Natural killer cell (primary cell): Measurements from ENCODE around the gene YES1. TPM values are rescaled to one million over a fixed set of nuclear protein-coding genes. Genes with fewer than 3 reads are reported as not detected.

Experiments
- ATAC-seq, 3 donors: fragments of 150-1000 bp in 2 of 3; fragments of 200-7000 bp in 1 of 3; cut with Tn5 transposase; 1 replicate in 1 of 3; 2 replicates in 2 of 3; pipeline ENCODE4 v1.10.0; 2021; ENCODE audit warnings: mild to moderate bottlenecking in 2 of 3, moderate library complexity in 2 of 3
- DNase-seq, 2 donors: peaks; one replicate each; pipeline versions ENCODE4 v3.0.0 to v3.0.0-alpha.2; 2013 to 2021; ENCODE audit warnings: mixed read lengths in 1 of 2
- H3K27ac ChIP-seq: one replicate; pipeline ENCODE4 v1.5.1; 2013; ENCODE audit warnings: mild to moderate bottlenecking, low read length
- H3K27me3 ChIP-seq: one replicate; pipeline ENCODE4 v1.6.1; 2013; ENCODE audit warnings: low read length; ENCODE audit not compliant: control insufficient read depth, insufficient read depth
- H3K36me3 ChIP-seq: one replicate; pipeline ENCODE4 v1.6.1; 2013; ENCODE audit warnings: low read length; ENCODE audit not compliant: control insufficient read depth, insufficient read depth
- H3K4me1 ChIP-seq: one replicate; pipeline ENCODE4 v1.6.1; 2013; ENCODE audit warnings: low read length; ENCODE audit not compliant: control insufficient read depth, insufficient read depth
- H3K4me3 ChIP-seq: one replicate; pipeline ENCODE4 v1.5.1; 2013; ENCODE audit warnings: low read length
- H3K9me3 ChIP-seq: one replicate; pipeline ENCODE4 v1.6.1; 2013; ENCODE audit warnings: low read length; ENCODE audit not compliant: control insufficient read depth, insufficient read depth
- H3K27ac Mint-ChIP-seq, 2 donors: one replicate each; pipeline ENCODE4 v1.8.0; 2022; ENCODE audit warnings: mild to moderate bottlenecking in 2 of 2, mixed read lengths in 2 of 2, moderate library complexity in 1 of 2
- H3K27me3 Mint-ChIP-seq, 2 donors: one replicate each; pipeline ENCODE4 v1.8.0; 2022; ENCODE audit warnings: low read depth in 2 of 2, mixed read lengths in 2 of 2
- H3K36me3 Mint-ChIP-seq: one replicate; pipeline ENCODE4 v1.8.0; 2022; ENCODE audit warnings: mixed read lengths
- H3K4me1 Mint-ChIP-seq, 2 donors: one replicate each; pipeline ENCODE4 v1.8.0; 2022; ENCODE audit warnings: mixed read lengths in 2 of 2
- H3K4me3 Mint-ChIP-seq: one replicate; pipeline ENCODE4 v1.8.0; 2022; ENCODE audit warnings: mild to moderate bottlenecking, moderate library complexity, mixed read lengths
- H3K9me3 Mint-ChIP-seq, 2 donors: one replicate each; pipeline ENCODE4 v1.8.0; 2022; ENCODE audit warnings: mixed read lengths in 2 of 2
- CTCF ChIP-seq: fragments of 200-600 bp; IDR thresholded peaks from one replicate; pipeline ENCODE4 v1.8.0; 2022; ENCODE audit warnings: antibody characterized with exemption
- WGBS: methylation state at CpG from one replicate; pipeline ENCODE4 v1.1.7; 2013; ENCODE audit warnings: missing lambda C conversion rate; ENCODE audit not compliant: insufficient coverage; 5-methylcytosine and 5-hydroxymethylcytosine counted together
- intact Hi-C: fragments of 100-400 bp; cut with micrococcal nuclease; formaldehyde crosslinking; loops from one replicate; pipeline ENCODE4 v1.14.2; 2022
- total RNA-seq, 4 donors: library from RNA; stranded (reverse); fragments of 120-200 nt in 1 of 4; gene quantifications; one replicate each; pipeline versions ENCODE4 v1.2.3 to v1.2.4, GENCODE V29; 2013 to 2022

Gene YES1
- total RNA-seq, 3 donors from 2014 or later (not counting 1 experiment from before 2014, with no cell fraction given), result 70.2 to 101 (median 76.2) TPM

- ATAC-seq, result peak; percentile 63 to 86 (median 80)
- 25% methylated on average over 5 of the region's 5 CpGs for WGBS
- Histone ChIP-seq H3K4me3 (no peak overlapping the region), H3K9me3 (no peaks in the 10 kb centered on the region), H3K36me3 (peaks cover 2% of the 10 kb centered on the region), H3K27ac (no peak overlapping the region), H3K4me1 (peaks cover 11% of the 10 kb centered on the region), H3K27me3 (no peaks in the 10 kb centered on the region)
- peak overlapping the region; percentile 54 to 58 for H3K27ac Mint-ChIP-seq
- intact Hi-C loops, result no loop called here
- no peaks in the 10 kb centered on the region for H3K27me3 Mint-ChIP-seq
- peaks cover 10 to 12% of the 10 kb centered on the region in 2 donors for H3K4me1 Mint-ChIP-seq
- TF ChIP-seq CTCF, result no peak
- no peaks in the 10 kb centered on the region for H3K9me3 Mint-ChIP-seq
- DNase-seq, result peak in 1 of 2 donors; percentile 65
- no peaks in the 10 kb centered on the region for H3K36me3 Mint-ChIP-seq
- H3K4me3 Mint-ChIP-seq, result no peak overlapping the region
These were observed 130.1 kb downstream of the YES1 start for GRCh38 chr18:681985-682384.

- H3K27me3 ChIP-seq, result no peaks in the 10 kb centered on the region
- no peak overlapping the region for H3K27ac ChIP-seq
- 95% methylated on average over 4 of the region's 4 CpGs for WGBS
- H3K4me3 ChIP-seq, result no peak overlapping the region
- peaks cover 10 to 12% of the 10 kb centered on the region in 2 donors for H3K4me1 Mint-ChIP-seq
- H3K4me3 Mint-ChIP-seq, result no peak overlapping the region
- H3K27ac Mint-ChIP-seq, result peak overlapping the region in 1 of 2 donors; percentile 5
- no peaks in the 10 kb centered on the region for H3K9me3 Mint-ChIP-seq
- no peaks in the 10 kb centered on the region for H3K9me3 ChIP-seq
- H3K36me3 Mint-ChIP-seq, result no peaks in the 10 kb centered on the region
- peaks cover 11% of the 10 kb centered on the region for H3K4me1 ChIP-seq
- TF ChIP-seq CTCF, result no peak
- peaks cover 5% of the 10 kb centered on the region for H3K36me3 ChIP-seq
- DNase-seq (no peak), ATAC-seq (no peak)
- intact Hi-C loops, result no loop called here
- no peaks in the 10 kb centered on the region for H3K27me3 Mint-ChIP-seq
These were observed 131.7 kb downstream of the YES1 start for GRCh38 chr18:680392-680791.

GRCh38 chr18:679516-679915 is 132.5 kb downstream of the YES1 start:
- peak overlapping the region in 1 of 2 donors; percentile 5 for H3K27ac Mint-ChIP-seq
- no peaks in the 10 kb centered on the region for H3K9me3 Mint-ChIP-seq
- Histone ChIP-seq H3K9me3 (no peaks in the 10 kb centered on the region), H3K4me1 (peaks cover 11% of the 10 kb centered on the region), H3K4me3 (no peak overlapping the region), H3K36me3 (peaks cover 9% of the 10 kb centered on the region), H3K27me3 (no peaks in the 10 kb centered on the region), H3K27ac (no peak overlapping the region)
- H3K36me3 Mint-ChIP-seq, result no peaks in the 10 kb centered on the region
- no peaks in the 10 kb centered on the region for H3K27me3 Mint-ChIP-seq
- H3K4me3 Mint-ChIP-seq, result no peak overlapping the region
- intact Hi-C loops, result no loop called here
- TF ChIP-seq CTCF, result no peak
- WGBS, result 98% methylated on average over 4 of the region's 4 CpGs
- DNase-seq (no peak), ATAC-seq (no peak)
- H3K4me1 Mint-ChIP-seq, result peaks cover 10 to 12% of the 10 kb centered on the region in 2 donors

- Mint-ChIP-seq H3K9me3 (no peaks in the 10 kb centered on the region), H3K4me3 (no peak overlapping the region), H3K27me3 (no peaks in the 10 kb centered on the region), H3K27ac (no peak overlapping the region), H3K36me3 (no peaks in the 10 kb centered on the region), H3K4me1 (peaks cover 10 to 12% of the 10 kb centered on the region in 2 donors)
- H3K36me3 ChIP-seq, result peaks cover 12% of the 10 kb centered on the region
- H3K4me1 ChIP-seq, result peaks cover 11% of the 10 kb centered on the region
- no peak for TF ChIP-seq CTCF
- H3K27me3 ChIP-seq, result no peaks in the 10 kb centered on the region
- DNase-seq, result no peak
- no peaks in the 10 kb centered on the region for H3K9me3 ChIP-seq
- no peak overlapping the region for H3K27ac ChIP-seq
- WGBS, result 96% methylated on average over 15 of the region's 15 CpGs
- H3K4me3 ChIP-seq, result no peak overlapping the region
- ATAC-seq, result no peak
- intact Hi-C loops, result no loop called here
These were observed 133.4 kb downstream of the YES1 start for GRCh38 chr18:678482-679182.
